ENCODE results near the gene PLCG2.
"Not testable (repeated sequence)": the region's sequence is repeated elsewhere in the genome, so short reads cannot be mapped to it uniquely, and the experiment has no call there.

Gene PLCG2

GRCh38 chr16:81931927-81932326 is 152.8 kb downstream of the PLCG2 start:
- no peak for TF ChIP-seq GATA1 (IDR thresholded peaks at IDR 0.05; ENCODE audit: low read depth, low read length)
- no peak for TF ChIP-seq POLR2A (IDR thresholded peaks at IDR 0.05; ENCODE audit: low read length)
- no peak for DNase-seq

GRCh38 chr16:81932668-81933067 is 153.6 kb downstream of the PLCG2 start:
- TF ChIP-seq GATA1 (IDR thresholded peaks at IDR 0.05; ENCODE audit: low read depth, low read length) (no peak), POLR2A (IDR thresholded peaks at IDR 0.05; ENCODE audit: low read length) (no peak)
- DNase-seq = no peak

GRCh38 chr16:81933361-81933760 is 154.3 kb downstream of the PLCG2 start:
- DNase-seq = no peak
- TF ChIP-seq POLR2A (IDR thresholded peaks at IDR 0.05; ENCODE audit: low read length) = no peak
- no peak for TF ChIP-seq GATA1 (IDR thresholded peaks at IDR 0.05; ENCODE audit: low read depth, low read length)

GRCh38 chr16:81934711-81935110 is 155.6 kb downstream of the PLCG2 start:
- DNase-seq = not testable (repeated sequence)

GRCh38 chr16:81936209-81937000 is 157.3 kb downstream of the PLCG2 start:
- no peak for DNase-seq
- TF ChIP-seq POLR2A (IDR thresholded peaks at IDR 0.05; ENCODE audit: low read length) (no peak), GATA1 (IDR thresholded peaks at IDR 0.05; ENCODE audit: low read depth, low read length) (no peak)

GRCh38 chr16:81937305-81938038 is 158.4 kb downstream of the PLCG2 start:
- no peak for DNase-seq
- TF ChIP-seq GATA1 (IDR thresholded peaks at IDR 0.05; ENCODE audit: low read depth, low read length) = no peak
- no peak for TF ChIP-seq POLR2A (IDR thresholded peaks at IDR 0.05; ENCODE audit: low read length)

- TF ChIP-seq POLR2A (IDR thresholded peaks at IDR 0.05; ENCODE audit: low read length) (no peak), GATA1 (IDR thresholded peaks at IDR 0.05; ENCODE audit: low read depth, low read length) (no peak)
- no peak for DNase-seq
Measured at GRCh38 chr16:81938326-81939163, 159.5 kb downstream of the PLCG2 start.

GRCh38 chr16:81939164-81940056 is 160.3 kb downstream of the PLCG2 start:
- no peak for DNase-seq
- TF ChIP-seq POLR2A (IDR thresholded peaks at IDR 0.05; ENCODE audit: low read length) (no peak), GATA1 (IDR thresholded peaks at IDR 0.05; ENCODE audit: low read depth, low read length) (no peak)

GRCh38 chr16:81940781-81941560 is 161.9 kb downstream of the PLCG2 start:
- TF ChIP-seq GATA1 (IDR thresholded peaks at IDR 0.05; ENCODE audit: low read depth, low read length) (no peak), POLR2A (IDR thresholded peaks at IDR 0.05; ENCODE audit: low read length) (no peak)
- peak; percentile 45 to 47 for DNase-seq

- TF ChIP-seq POLR2A (IDR thresholded peaks at IDR 0.05; ENCODE audit: low read length) = no peak
- DNase-seq = no peak
Measured at GRCh38 chr16:81942007-81942601, 163.0 kb downstream of the PLCG2 start.

GRCh38 chr16:81945665-81946064 is 166.6 kb downstream of the PLCG2 start:
- TF ChIP-seq POLR2A (IDR thresholded peaks at IDR 0.05; ENCODE audit: low read length) (no peak), GATA1 (IDR thresholded peaks at IDR 0.05; ENCODE audit: low read depth, low read length) (no peak)
- DNase-seq = no peak

- TF ChIP-seq GATA1 (IDR thresholded peaks at IDR 0.05; ENCODE audit: low read depth, low read length) = no peak
- TF ChIP-seq POLR2A (IDR thresholded peaks at IDR 0.05; ENCODE audit: low read length) = no peak
- no peak for DNase-seq
Measured at GRCh38 chr16:81946206-81946605, 167.1 kb downstream of the PLCG2 start.
